SK-N-SH (cell line): Measurements from ENCODE around the gene FAM131A. TPM values are rescaled to one million over a fixed set of nuclear protein-coding genes. Genes with fewer than 3 reads are reported as not detected.
A peak's percentile ranks its signal among the peaks of the same experiment; 100 is the strongest.

Experiments used
- CTCF ChIA-PET: fragments of 300-600, 350-600 bp; formaldehyde crosslinking; extraction: SDS; loops from one replicate; lab custom pipeline; 2021; lab: Yijun Ruan, JAX
- POLR2A ChIA-PET: fragments of 350-600 bp; sonication (Branson Sonifier 250); formaldehyde crosslinking; extraction: SDS; loops from one replicate; lab custom pipeline; 2020; ENCODE audit warnings: antibody characterized with exemption, inconsistent platforms; lab: Yijun Ruan, JAX
- DNase-seq: peaks from one replicate; pipeline ENCODE4 v3.0.0; 2012
- H2AFZ ChIP-seq: fragments of 200-600 bp; sonication (generic); 2 replicates; pipeline ENCODE4 v1.8.1; 2016; ENCODE audit warnings: antibody characterized with exemption, mild to moderate bottlenecking, low read depth
- H3F3A ChIP-seq: fragments of 200-600 bp; sonication (generic); replicated peaks from 2 replicates; pipeline ENCODE3; 2016; ENCODE audit warnings: antibody characterized with exemption, mild to moderate bottlenecking; ENCODE audit not compliant: insufficient read depth
- H3K27ac ChIP-seq, 2 experiments: fragments of 200-500 bp in 1 of 2; fragments of 200-600 bp in 1 of 2; sonication (Bioruptor generic) in 1 of 2; sonication (generic), shearing (Covaris generic) in 1 of 2; 2 replicates each; pipeline versions ENCODE4 v1.5.1 to v1.6.1; 2014 to 2016; ENCODE audit warnings: low read depth in 2 of 2, inconsistent platforms in 1 of 2, low read length in 1 of 2, mild to moderate bottlenecking in 1 of 2, mixed read lengths in 1 of 2
- H3K27me3 ChIP-seq: fragments of 200-600 bp; sonication (generic), shearing (Covaris generic); 2 replicates; pipeline ENCODE4 v1.6.1; 2016; ENCODE audit warnings: mixed run types; ENCODE audit not compliant: insufficient read depth
- H3K36me3 ChIP-seq, 2 experiments: fragments of 200-500 bp in 1 of 2; fragments of 200-600 bp in 1 of 2; sonication (Bioruptor generic) in 1 of 2; sonication (generic) in 1 of 2; replicated peaks in 1 of 2; 2 replicates each; pipeline versions ENCODE3 to v1.5.1; 2014 to 2016; ENCODE audit warnings: low read length in 1 of 2, mild to moderate bottlenecking in 1 of 2; ENCODE audit not compliant: insufficient read depth in 2 of 2, control insufficient read depth in 1 of 2
- H3K4me1 ChIP-seq, 2 experiments: fragments of 200-500 bp in 1 of 2; fragments of 200-600 bp in 1 of 2; sonication (Bioruptor generic) in 1 of 2; sonication (generic), shearing (Covaris generic) in 1 of 2; 2 replicates each; pipeline versions ENCODE4 v1.5.1 to v1.6.1; 2014 to 2016; ENCODE audit warnings: low read depth in 1 of 2, low read length in 1 of 2, mixed run types in 1 of 2; ENCODE audit not compliant: insufficient read depth in 2 of 2, control insufficient read depth in 1 of 2
- H3K4me2 ChIP-seq: fragments of 200-600 bp; sonication (generic), shearing (Covaris generic); 2 replicates; pipeline ENCODE4 v1.6.1; 2017; ENCODE audit warnings: mixed run types
- H3K4me3 ChIP-seq, 2 experiments: fragments of 200-500 bp in 1 of 2; fragments of 200-600 bp in 1 of 2; sonication (Bioruptor generic) in 1 of 2; sonication (generic), shearing (Covaris generic) in 1 of 2; 2 replicates each; pipeline versions ENCODE4 v1.5.1 to v1.8.1; 2014 to 2016; ENCODE audit warnings: low read depth in 2 of 2, inconsistent platforms in 1 of 2, low read length in 1 of 2, mild to moderate bottlenecking in 1 of 2, mixed read lengths in 1 of 2, moderate library complexity in 1 of 2
- H3K79me2 ChIP-seq: fragments of 200-600 bp; sonication (generic); 2 replicates; pipeline ENCODE4 v1.8.1; 2017; ENCODE audit warnings: mild to moderate bottlenecking; ENCODE audit not compliant: insufficient read depth
- H3K9ac ChIP-seq: fragments of 200-600 bp; sonication (generic); 2 replicates; pipeline ENCODE4 v1.6.1; 2017; ENCODE audit warnings: mixed run types
- H3K9me2 ChIP-seq: fragments of 200-600 bp; sonication (generic); 2 replicates; pipeline ENCODE4 v1.6.1; 2017; ENCODE audit warnings: mixed run types
- H3K9me3 ChIP-seq: fragments of 200-600 bp; sonication (generic); 2 replicates; pipeline ENCODE4 v1.6.1; 2017; ENCODE audit warnings: mixed run types, mild to moderate bottlenecking, moderate library complexity
- H4K20me1 ChIP-seq: fragments of 200-600 bp; sonication (generic); 2 replicates; pipeline ENCODE4 v1.6.1; 2017; ENCODE audit warnings: mild to moderate bottlenecking, mixed run types; ENCODE audit not compliant: insufficient read depth
- EP300 ChIP-seq, 2 experiments: IDR thresholded peaks; 2 replicates each; pipeline versions ENCODE4 v1.4.0 to v1.6.1; 2012; ENCODE audit warnings: borderline replicate concordance in 1 of 2, low read depth in 1 of 2, low read length in 1 of 2
- FOSL2 ChIP-seq: IDR thresholded peaks from 2 replicates; pipeline ENCODE4 v1.4.0; 2012; ENCODE audit warnings: low read depth, mild to moderate bottlenecking, moderate library complexity, borderline replicate concordance
- FOXJ3 ChIP-seq: sonication (generic); formaldehyde crosslinking; IDR thresholded peaks from 2 replicates; pipeline ENCODE4 v1.5.1; 2020; ENCODE audit warnings: mild to moderate bottlenecking, missing genetic modification reagents
- GABPA ChIP-seq: IDR thresholded peaks from 2 replicates; pipeline ENCODE4 v1.4.0; 2012; ENCODE audit warnings: low read depth, mild to moderate bottlenecking
- JUND ChIP-seq: IDR thresholded peaks from 2 replicates; pipeline ENCODE4 v1.4.0; 2012
- MXI1 ChIP-seq: IDR thresholded peaks from 2 replicates; pipeline ENCODE4 v1.6.1; 2012; ENCODE audit warnings: mild to moderate bottlenecking, low read depth, low read length, improper control_type of control experiment
- NFIC ChIP-seq: IDR thresholded peaks from 2 replicates; pipeline ENCODE4 v1.4.0; 2012; ENCODE audit warnings: borderline replicate concordance
- SIN3A ChIP-seq: IDR thresholded peaks from 2 replicates; pipeline ENCODE4 v1.6.1; 2012; ENCODE audit warnings: low read depth, mild to moderate bottlenecking, low read length, moderate library complexity, borderline replicate concordance
- SMC3 ChIP-seq: IDR thresholded peaks from 2 replicates; pipeline ENCODE4 v1.6.1; 2012; ENCODE audit warnings: low read depth, low read length, improper control_type of control experiment
- TAF1 ChIP-seq: IDR thresholded peaks from 2 replicates; pipeline ENCODE4 v1.6.1; 2012; ENCODE audit warnings: low read depth, mild to moderate bottlenecking, low read length, moderate library complexity, borderline replicate concordance
- TCF12 ChIP-seq: IDR thresholded peaks from 2 replicates; pipeline ENCODE4 v1.4.0; 2012
- TEAD4 ChIP-seq: IDR thresholded peaks from 2 replicates; pipeline ENCODE4 v1.4.0; 2012; ENCODE audit warnings: mild to moderate bottlenecking, borderline replicate concordance; ENCODE audit not compliant: insufficient read depth
- WGBS: methylation state at CpG from one replicate; pipeline ENCODE4 v1.1.6; 2017; ENCODE audit warnings: low lambda C conversion rate; 5-methylcytosine and 5-hydroxymethylcytosine counted together
- polyA plus RNA-seq, 3 experiments: library from polyadenylated mRNA; depleted of rRNA; stranded (reverse); fragments of >200 nt; gene quantifications; 2 replicates each; pipeline ENCODE4 v1.2.3, GENCODE V29; 2012
- TF ChIP-seq, protein P1 (sequence below): IDR thresholded peaks from 2 replicates; pipeline ENCODE4; 2012
- TF ChIP-seq, protein P2 (sequence below): IDR thresholded peaks from 2 replicates; pipeline ENCODE4 v1.4.0; 2012; ENCODE audit warnings: low read depth
- TF ChIP-seq, protein P3 (sequence below): fragments of 150-350 bp; IDR thresholded peaks from 2 replicates; pipeline ENCODE4 v1.6.1; 2016; ENCODE audit warnings: mild to moderate bottlenecking, low read depth, low read length
- TF ChIP-seq, protein P4 (sequence below): IDR thresholded peaks from 2 replicates; pipeline ENCODE4 v1.6.1; 2012; ENCODE audit warnings: mild to moderate bottlenecking, low read depth, low read length, moderate library complexity

The FAM131A gene
- polyA plus RNA-seq, 1 of the 3 experiments (the other 2 are of a cell fraction): 31.6 TPM

DNA sequence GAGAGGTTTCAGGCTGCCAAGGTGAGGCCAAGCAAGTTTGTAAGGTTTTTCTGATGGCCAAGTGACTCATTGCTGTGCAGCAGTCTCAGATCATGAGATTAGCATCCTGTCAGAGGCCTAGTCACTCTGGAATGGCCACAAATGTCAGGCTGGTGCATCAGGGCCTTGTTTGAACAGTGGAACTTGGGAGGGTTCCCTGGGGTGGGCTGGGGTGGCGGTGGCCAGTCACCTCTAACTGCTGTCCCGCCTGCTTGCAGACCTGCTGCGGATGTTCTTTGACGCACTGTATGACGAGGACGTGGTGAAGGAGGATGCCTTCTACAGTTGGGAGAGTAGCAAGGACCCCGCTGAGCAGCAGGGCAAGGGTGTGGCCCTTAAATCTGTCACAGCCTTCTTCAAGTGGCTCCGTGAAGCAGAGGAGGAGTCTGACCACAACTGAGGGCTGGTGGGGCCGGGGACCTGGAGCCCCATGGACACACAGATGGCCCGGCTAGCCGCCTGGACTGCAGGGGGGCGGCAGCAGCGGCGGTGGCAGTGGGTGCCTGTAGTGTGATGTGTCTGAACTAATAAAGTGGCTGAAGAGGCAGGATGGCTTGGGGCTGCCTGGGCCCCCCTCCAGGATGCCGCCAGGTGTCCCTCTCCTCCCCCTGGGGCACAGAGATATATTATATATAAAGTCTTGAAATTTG, 2.8 kb upstream of the FAM131A start:
- Histone ChIP-seq H3F3A (peaks cover 60% of the 10 kb centered on the region), H3K9me2 (no peaks in the 10 kb centered on the region), H3K4me2 (0 out of 2 replicates have a peak overlapping the region, but pooled peaks have one; percentile 21), H3K4me1 (peaks cover 37 to 52% of the 10 kb centered on the region in 2 experiments; a peak in 3 of 4 replicates), H3K79me2 (peaks cover 59% of the 10 kb centered on the region), H2AFZ (no peak overlapping the region), H3K27me3 (no peaks in the 10 kb centered on the region), H3K9me3 (no peaks in the 10 kb centered on the region), H3K36me3 (peaks cover 41 to 52% of the 10 kb centered on the region in 2 experiments), H3K4me3 (no peak overlapping the region), H3K9ac (peak overlapping the region; percentile 83; the same call in 1 of the 2 replicates), H4K20me1 (peaks cover 23% of the 10 kb centered on the region), H3K27ac (peak overlapping the region; percentile 54 to 90)
- peak; percentile 65 for TF ChIP-seq TCF12
- TF ChIP-seq NFIC: peak; percentile 29; the same call in 1 of the 2 replicates
- no peak for TF ChIP-seq TEAD4
- peak; percentile 69 for TF ChIP-seq JUND
- TF ChIP-seq SMC3: no peak
- TF ChIP-seq FOSL2: peak; percentile 79
- peak; percentile 44; the same call in 1 of the 2 replicates for TF ChIP-seq SIN3A
- no peak for TF ChIP-seq MXI1
- TF ChIP-seq GABPA: no peak
- 0 out of 4 replicates have a peak, but pooled peaks of 1 of the 2 experiments have one; percentile 28 for TF ChIP-seq EP300 (IDR thresholded peaks at IDR 0.05; ENCODE audit: borderline replicate concordance in 1 of 2, low read depth in 1 of 2, low read length in 1 of 2)
- no peak for TF ChIP-seq FOXJ3
- TF ChIP-seq, protein P1, sequence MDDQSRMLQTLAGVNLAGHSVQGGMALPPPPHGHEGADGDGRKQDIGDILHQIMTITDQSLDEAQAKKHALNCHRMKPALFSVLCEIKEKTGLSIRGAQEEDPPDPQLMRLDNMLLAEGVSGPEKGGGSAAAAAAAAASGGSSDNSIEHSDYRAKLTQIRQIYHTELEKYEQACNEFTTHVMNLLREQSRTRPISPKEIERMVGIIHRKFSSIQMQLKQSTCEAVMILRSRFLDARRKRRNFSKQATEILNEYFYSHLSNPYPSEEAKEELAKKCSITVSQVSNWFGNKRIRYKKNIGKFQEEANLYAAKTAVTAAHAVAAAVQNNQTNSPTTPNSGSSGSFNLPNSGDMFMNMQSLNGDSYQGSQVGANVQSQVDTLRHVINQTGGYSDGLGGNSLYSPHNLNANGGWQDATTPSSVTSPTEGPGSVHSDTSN: peak; percentile 70
- TF ChIP-seq, protein P2, sequence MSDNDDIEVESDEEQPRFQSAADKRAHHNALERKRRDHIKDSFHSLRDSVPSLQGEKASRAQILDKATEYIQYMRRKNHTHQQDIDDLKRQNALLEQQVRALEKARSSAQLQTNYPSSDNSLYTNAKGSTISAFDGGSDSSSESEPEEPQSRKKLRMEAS: peak; percentile 37; the same call in 1 of the 2 replicates
- ChIA-PET POLR2A (no interaction called here), CTCF (interaction anchor here (1.0 kb wide), 1 partner anchor 13 kb away, joined by 4 read pairs; no protein-coding TSS in a partner anchor)
- no peak for DNase-seq
- 64% methylated on average over 9 of the region's 15 CpGs for WGBS

DNA sequence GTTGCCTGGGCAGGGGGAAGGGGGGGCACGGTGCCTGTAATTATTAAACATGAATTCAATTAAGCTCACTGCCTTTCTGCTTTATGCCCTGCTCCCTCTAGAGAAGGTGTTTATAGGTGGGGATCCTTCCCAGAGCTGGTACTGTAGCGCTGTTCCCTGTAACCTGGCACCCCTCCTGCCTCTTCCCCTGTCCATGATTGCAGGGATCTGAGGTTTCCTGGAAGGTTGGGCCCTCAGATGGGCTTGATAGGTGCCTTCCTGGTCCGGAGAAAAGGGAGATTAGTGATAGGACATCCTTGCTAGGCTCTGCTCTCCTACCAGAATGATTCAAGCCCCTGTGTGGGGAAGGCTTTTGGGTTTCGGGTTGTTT, 2.1 kb upstream of the FAM131A start:
- H3K4me2 ChIP-seq: peak overlapping the region; percentile 85
- H3K9me2 ChIP-seq: no peaks in the 10 kb centered on the region
- H3K9me3 ChIP-seq: no peaks in the 10 kb centered on the region
- WGBS: 67% methylated on average over 3 of the region's 4 CpGs
- ChIA-PET POLR2A (interaction anchor here (0.7 to 1.0 kb wide), 3 partner anchors 13 to 27 kb away, joined by 3 to 5 read pairs (median 3); no protein-coding TSS in a partner anchor), CTCF (interaction anchor here (1.0 to 1.2 kb wide), 2 partner anchors 14 to 18 kb away, joined by 4 to 5 read pairs; no protein-coding TSS in a partner anchor)
- H3K27me3 ChIP-seq: no peaks in the 10 kb centered on the region
- peak overlapping the region; percentile 54 to 90 for H3K27ac ChIP-seq
- peaks cover 54% of the 10 kb centered on the region for H3F3A ChIP-seq
- TF ChIP-seq, protein P3, sequence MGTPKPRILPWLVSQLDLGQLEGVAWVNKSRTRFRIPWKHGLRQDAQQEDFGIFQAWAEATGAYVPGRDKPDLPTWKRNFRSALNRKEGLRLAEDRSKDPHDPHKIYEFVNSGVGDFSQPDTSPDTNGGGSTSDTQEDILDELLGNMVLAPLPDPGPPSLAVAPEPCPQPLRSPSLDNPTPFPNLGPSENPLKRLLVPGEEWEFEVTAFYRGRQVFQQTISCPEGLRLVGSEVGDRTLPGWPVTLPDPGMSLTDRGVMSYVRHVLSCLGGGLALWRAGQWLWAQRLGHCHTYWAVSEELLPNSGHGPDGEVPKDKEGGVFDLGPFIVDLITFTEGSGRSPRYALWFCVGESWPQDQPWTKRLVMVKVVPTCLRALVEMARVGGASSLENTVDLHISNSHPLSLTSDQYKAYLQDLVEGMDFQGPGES: no peak
- TF ChIP-seq, protein P1: no peak
- TF ChIP-seq NFIC: no peak
- TF ChIP-seq, protein P4, sequence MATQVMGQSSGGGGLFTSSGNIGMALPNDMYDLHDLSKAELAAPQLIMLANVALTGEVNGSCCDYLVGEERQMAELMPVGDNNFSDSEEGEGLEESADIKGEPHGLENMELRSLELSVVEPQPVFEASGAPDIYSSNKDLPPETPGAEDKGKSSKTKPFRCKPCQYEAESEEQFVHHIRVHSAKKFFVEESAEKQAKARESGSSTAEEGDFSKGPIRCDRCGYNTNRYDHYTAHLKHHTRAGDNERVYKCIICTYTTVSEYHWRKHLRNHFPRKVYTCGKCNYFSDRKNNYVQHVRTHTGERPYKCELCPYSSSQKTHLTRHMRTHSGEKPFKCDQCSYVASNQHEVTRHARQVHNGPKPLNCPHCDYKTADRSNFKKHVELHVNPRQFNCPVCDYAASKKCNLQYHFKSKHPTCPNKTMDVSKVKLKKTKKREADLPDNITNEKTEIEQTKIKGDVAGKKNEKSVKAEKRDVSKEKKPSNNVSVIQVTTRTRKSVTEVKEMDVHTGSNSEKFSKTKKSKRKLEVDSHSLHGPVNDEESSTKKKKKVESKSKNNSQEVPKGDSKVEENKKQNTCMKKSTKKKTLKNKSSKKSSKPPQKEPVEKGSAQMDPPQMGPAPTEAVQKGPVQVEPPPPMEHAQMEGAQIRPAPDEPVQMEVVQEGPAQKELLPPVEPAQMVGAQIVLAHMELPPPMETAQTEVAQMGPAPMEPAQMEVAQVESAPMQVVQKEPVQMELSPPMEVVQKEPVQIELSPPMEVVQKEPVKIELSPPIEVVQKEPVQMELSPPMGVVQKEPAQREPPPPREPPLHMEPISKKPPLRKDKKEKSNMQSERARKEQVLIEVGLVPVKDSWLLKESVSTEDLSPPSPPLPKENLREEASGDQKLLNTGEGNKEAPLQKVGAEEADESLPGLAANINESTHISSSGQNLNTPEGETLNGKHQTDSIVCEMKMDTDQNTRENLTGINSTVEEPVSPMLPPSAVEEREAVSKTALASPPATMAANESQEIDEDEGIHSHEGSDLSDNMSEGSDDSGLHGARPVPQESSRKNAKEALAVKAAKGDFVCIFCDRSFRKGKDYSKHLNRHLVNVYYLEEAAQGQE: no peak
- no peak for TF ChIP-seq MXI1
- TF ChIP-seq TAF1: no peak
- peak overlapping the region; percentile 72 to 74; a peak in 2 of 4 replicates for H3K4me3 ChIP-seq
- H3K79me2 ChIP-seq: peaks cover 61% of the 10 kb centered on the region
- DNase-seq: peak; percentile 56
- peaks cover 37 to 53% of the 10 kb centered on the region in 2 experiments; a peak in 3 of 4 replicates for H3K4me1 ChIP-seq
- peaks cover 23% of the 10 kb centered on the region for H4K20me1 ChIP-seq
- H2AFZ ChIP-seq: no peak overlapping the region
- H3K36me3 ChIP-seq: peaks cover 36 to 48% of the 10 kb centered on the region in 2 experiments
- peak overlapping the region; percentile 83 for H3K9ac ChIP-seq
